GM12878 (cell line): Measurements from ENCODE around the gene CD48. TPM values are rescaled to one million over a fixed set of nuclear protein-coding genes. Genes with fewer than 3 reads are reported as not detected.

Source experiments
- ATF2 ChIP-seq: IDR thresholded peaks from 2 replicates; pipeline ENCODE4 v1.6.1; 2012; ENCODE audit warnings: low read length, inconsistent platforms
- CEBPZ ChIP-seq: fragments of 150-350 bp; IDR thresholded peaks from 2 replicates; pipeline ENCODE4 v1.6.1; 2016; ENCODE audit warnings: low read depth, low read length
- CREM ChIP-seq: IDR thresholded peaks from 2 replicates; pipeline ENCODE4 v1.6.1; 2014; ENCODE audit warnings: antibody characterized with exemption, low read depth
- IRF4 ChIP-seq: IDR thresholded peaks from 2 replicates; pipeline ENCODE4 v1.6.1; 2011; ENCODE audit warnings: low read depth, low read length
- JUNB ChIP-seq: IDR thresholded peaks from 2 replicates; pipeline ENCODE4 v1.6.1; 2016; ENCODE audit warnings: antibody characterized with exemption, mild to moderate bottlenecking
- MLLT1 ChIP-seq: fragments of 450-650 bp; IDR thresholded peaks from 2 replicates; pipeline ENCODE4 v1.6.1; 2016; ENCODE audit warnings: mild to moderate bottlenecking
- MTA2 ChIP-seq: fragments of 450-650 bp; IDR thresholded peaks from 2 replicates; pipeline ENCODE4 v1.6.1; 2016; ENCODE audit warnings: low read depth, mild to moderate bottlenecking, moderate library complexity
- PML ChIP-seq: IDR thresholded peaks from 2 replicates; pipeline ENCODE4 v1.6.1; 2012; ENCODE audit warnings: low read length, inconsistent platforms
- RBBP5 ChIP-seq: fragments of 200-600 bp; sonication (generic); conservative IDR thresholded peaks from 2 replicates; pipeline ENCODE4 v1.6.1; 2016
- RUNX3 ChIP-seq: IDR thresholded peaks from 2 replicates; pipeline ENCODE4 v1.6.1; 2012; ENCODE audit warnings: low read length, inconsistent platforms
- SMAD5 ChIP-seq: IDR thresholded peaks from 2 replicates; pipeline ENCODE4 v1.6.1; 2016; ENCODE audit warnings: antibody characterized with exemption, low read depth
- SUPT20H ChIP-seq: IDR thresholded peaks from 2 replicates; pipeline ENCODE4 v1.6.1; 2011; ENCODE audit warnings: low read depth, mild to moderate bottlenecking, low read length, moderate library complexity, borderline replicate concordance; ENCODE audit not compliant: control insufficient read depth
- ZBTB40 ChIP-seq: fragments of 450-650 bp; IDR thresholded peaks from 2 replicates; pipeline ENCODE4 v1.6.1; 2016; ENCODE audit warnings: mild to moderate bottlenecking, moderate library complexity, borderline replicate concordance
- ZSCAN29 ChIP-seq: fragments of 450-650 bp; IDR thresholded peaks from 2 replicates; pipeline ENCODE4 v1.6.1; 2017; ENCODE audit warnings: mild to moderate bottlenecking, moderate library complexity
- polyA plus RNA-seq, 11 experiments: library from polyadenylated mRNA; depleted of rRNA in 4 of 11; unstranded in 6 of 11; stranded (reverse) in 5 of 11; fragments of >200 nt; fragmentation: Nextera tagmentation in 4 of 11; fragmentation: Illumina TruSeq in 1 of 11; extraction: Ambion mirVana in 4 of 11; extraction: Trizol in 1 of 11; gene quantifications; 1 replicate in 1 of 11; 2 replicates in 10 of 11; pipeline versions ENCODE4 v1.2.1 to v1.2.3, GENCODE V29; 2011 to 2016; ENCODE audit warnings: inconsistent platforms in 2 of 11, missing spikeins in 2 of 11, low read depth in 1 of 11
- total RNA-seq, 4 experiments: library from RNA; depleted of rRNA in 3 of 4; stranded (reverse); fragments of >200 nt in 3 of 4; fragmentation: Illumina TruSeq in 1 of 4; extraction: Trizol in 1 of 4; gene quantifications; 2 replicates each; pipeline versions ENCODE4 v1.2.1 to v1.2.3, GENCODE V29; 2013 to 2021
- TF ChIP-seq, protein P1 (sequence below): fragments of 450-650 bp; IDR thresholded peaks from 2 replicates; pipeline ENCODE4 v1.6.1; 2017; ENCODE audit warnings: mild to moderate bottlenecking, low read depth, inconsistent platforms; ENCODE audit not compliant: poor library complexity, severe bottlenecking

Gene CD48
- total and polyA plus RNA-seq, 10 of the 15 experiments (the other 5 are each of a cell fraction or from before 2014, with no cell fraction given): 302 to 1,315 (median 430) TPM

GRCh38 chr1:160634543-160635491, 76.8 kb downstream of the CD48 start (continued):
- TF ChIP-seq ZBTB40 (no peak), SMAD5 (peak; percentile 91), PML (no peak), CEBPZ (no peak), IRF4 (no peak), ATF2 (0 out of 2 replicates have a peak, but pooled peaks have one; percentile 25), CREM (peak; percentile 12; the same call in 1 of the 2 replicates), MLLT1 (peak; percentile 95), RBBP5 (no peak), SUPT20H (no peak), RUNX3 (peak; percentile 21; the same call in 1 of the 2 replicates), ZSCAN29 (no peak), MTA2 (no peak), JUNB (no peak)
- TF ChIP-seq, protein P1, sequence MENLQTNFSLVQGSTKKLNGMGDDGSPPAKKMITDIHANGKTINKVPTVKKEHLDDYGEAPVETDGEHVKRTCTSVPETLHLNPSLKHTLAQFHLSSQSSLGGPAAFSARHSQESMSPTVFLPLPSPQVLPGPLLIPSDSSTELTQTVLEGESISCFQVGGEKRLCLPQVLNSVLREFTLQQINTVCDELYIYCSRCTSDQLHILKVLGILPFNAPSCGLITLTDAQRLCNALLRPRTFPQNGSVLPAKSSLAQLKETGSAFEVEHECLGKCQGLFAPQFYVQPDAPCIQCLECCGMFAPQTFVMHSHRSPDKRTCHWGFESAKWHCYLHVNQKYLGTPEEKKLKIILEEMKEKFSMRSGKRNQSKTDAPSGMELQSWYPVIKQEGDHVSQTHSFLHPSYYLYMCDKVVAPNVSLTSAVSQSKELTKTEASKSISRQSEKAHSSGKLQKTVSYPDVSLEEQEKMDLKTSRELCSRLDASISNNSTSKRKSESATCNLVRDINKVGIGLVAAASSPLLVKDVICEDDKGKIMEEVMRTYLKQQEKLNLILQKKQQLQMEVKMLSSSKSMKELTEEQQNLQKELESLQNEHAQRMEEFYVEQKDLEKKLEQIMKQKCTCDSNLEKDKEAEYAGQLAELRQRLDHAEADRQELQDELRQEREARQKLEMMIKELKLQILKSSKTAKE: peak; percentile 35
